Measurements from ENCODE around the gene IQCM.

GRCh38 chr4:149347139-149347538 is 468.5 kb downstream of the IQCM start:
- no peak for TF ChIP-seq CTCF (conservative IDR thresholded peaks at IDR 0.05; ENCODE audit: low read length)
- no peak for TF ChIP-seq EZH2phosphoT487 (IDR thresholded peaks at IDR 0.05; ENCODE audit: borderline replicate concordance)

Measured in Loucy (cell line).